Measurements from ENCODE around the gene GNB1L. TPM values are rescaled to one million over a fixed set of nuclear protein-coding genes. Genes with fewer than 3 reads are reported as not detected.
A peak's percentile ranks its signal among the peaks of the same experiment; 100 is the strongest.

The GNB1L gene
- total RNA-seq, 1 experiment from 2014 or later: 17.7 TPM

DNA sequence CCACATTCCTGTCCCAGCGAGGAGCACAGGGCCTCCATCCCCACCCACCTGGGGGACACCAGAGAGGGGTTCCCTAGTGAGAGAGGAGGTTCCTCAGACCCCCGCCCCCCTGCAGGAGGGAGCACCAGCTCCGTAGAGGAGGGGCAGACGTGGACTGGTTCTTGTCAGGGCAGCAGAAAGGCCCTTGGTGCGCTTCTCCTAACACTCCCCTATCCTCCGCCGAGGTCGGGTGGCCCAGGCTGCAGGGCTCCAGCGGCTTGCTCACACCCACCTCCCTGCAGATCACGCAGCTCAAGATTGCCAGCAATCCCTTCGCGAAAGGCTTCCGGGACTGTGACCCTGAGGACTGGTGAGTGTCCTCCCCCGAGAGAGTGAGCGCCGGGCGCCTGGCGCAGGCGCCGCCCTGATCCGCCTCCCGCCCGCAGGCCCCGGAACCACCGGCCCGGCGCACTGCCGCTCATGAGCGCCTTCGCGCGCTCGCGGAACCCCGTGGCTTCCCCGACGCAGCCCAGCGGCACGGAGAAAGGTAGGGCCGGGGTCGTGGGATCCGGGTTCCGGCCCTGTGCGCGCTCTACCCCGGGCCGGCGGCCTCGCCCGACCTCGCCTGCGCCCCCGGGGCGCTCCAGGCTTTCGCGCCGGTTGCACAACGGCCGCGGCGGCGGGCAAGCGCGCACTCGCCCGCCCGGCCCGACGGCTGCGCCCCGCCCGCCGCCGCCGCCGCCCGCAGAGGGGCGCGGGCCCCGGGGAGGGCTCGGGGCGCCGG, 89.0 kb downstream of the GNB1L start:
- Histone ChIP-seq H3K4me1 (replicated peaks) (no peaks in the 10 kb centered on the region; the same call in 1 of the 2 replicates), H3K4me3 (no peak overlapping the region), H3K27me3 (replicated peaks) (peaks cover 3% of the 10 kb centered on the region; the same call in 1 of the 2 replicates), H3K9me3 (replicated peaks) (no peaks in the 10 kb centered on the region), H3K27ac (no peak overlapping the region), H3K36me3 (no peaks in the 10 kb centered on the region)
- DNase-seq (ENCODE audit: low read depth in 1 of 2, low spot score in 2 of 2): no peak

DNA sequence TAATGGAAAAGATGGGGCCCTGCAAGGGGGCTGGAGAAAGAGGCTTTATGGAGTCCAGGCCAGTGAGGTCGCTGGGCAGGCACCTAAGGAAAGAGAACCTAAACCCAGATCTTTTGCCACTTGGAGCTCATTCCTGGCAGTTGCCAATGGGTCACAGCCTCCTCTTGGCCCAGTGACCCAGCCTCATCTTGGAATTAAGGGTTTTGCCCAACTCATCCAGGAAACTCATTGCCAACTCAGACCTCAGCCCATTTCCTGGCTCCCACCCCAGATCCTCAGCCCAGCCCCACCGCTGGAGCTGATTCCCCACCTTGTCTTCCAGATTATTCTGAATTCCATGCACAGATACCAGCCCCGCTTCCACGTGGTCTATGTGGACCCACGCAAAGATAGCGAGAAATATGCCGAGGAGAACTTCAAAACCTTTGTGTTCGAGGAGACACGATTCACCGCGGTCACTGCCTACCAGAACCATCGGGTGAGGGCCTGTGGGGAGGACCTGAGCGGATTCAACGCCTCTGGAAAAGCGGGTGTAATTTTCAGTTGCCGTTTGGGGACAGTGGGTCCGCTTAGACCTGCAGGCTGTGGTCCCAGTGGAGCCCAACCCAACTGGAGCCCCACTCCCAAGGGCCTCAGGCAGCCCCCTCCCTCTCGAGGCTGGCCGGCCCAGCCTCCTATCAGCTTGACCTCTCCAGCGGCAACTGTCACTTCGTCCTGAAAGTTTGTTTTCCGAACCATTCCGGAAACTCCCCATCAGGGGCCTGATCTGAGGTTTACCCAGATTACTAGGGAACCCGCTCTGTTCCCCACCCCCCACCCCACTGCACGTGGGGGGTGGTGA, 89.8 kb downstream of the GNB1L start:
- Histone ChIP-seq H3K27me3 (replicated peaks) (peaks cover 7% of the 10 kb centered on the region), H3K4me3 (no peak overlapping the region), H3K4me1 (replicated peaks) (no peaks in the 10 kb centered on the region; the same call in 1 of the 2 replicates), H3K36me3 (no peaks in the 10 kb centered on the region), H3K9me3 (replicated peaks) (no peaks in the 10 kb centered on the region), H3K27ac (no peak overlapping the region)
- DNase-seq (ENCODE audit: low read depth in 1 of 2, low spot score in 2 of 2): no peak

DNA sequence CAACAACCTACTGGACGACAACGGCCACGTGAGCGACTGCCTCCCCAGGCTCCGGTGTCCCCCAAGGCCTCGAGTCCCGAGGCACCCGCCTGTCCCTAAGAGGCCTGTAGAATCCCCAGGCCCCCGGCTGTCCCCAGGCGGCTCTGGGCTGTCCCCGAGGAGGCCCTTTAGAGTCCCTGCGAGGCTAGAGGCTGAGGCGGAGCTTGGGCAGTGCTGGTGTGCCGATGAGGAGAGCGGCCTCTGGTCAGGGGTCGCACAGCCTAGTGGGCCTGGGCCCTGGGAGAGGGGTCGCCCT, 90.4 kb downstream of the GNB1L start:
- no peak for DNase-seq (ENCODE audit: low read depth in 1 of 2, low spot score in 2 of 2)
- Histone ChIP-seq H3K4me3 (no peak overlapping the region), H3K4me1 (replicated peaks) (no peaks in the 10 kb centered on the region; the same call in 1 of the 2 replicates), H3K36me3 (no peaks in the 10 kb centered on the region), H3K9me3 (replicated peaks) (no peaks in the 10 kb centered on the region), H3K27me3 (replicated peaks) (peaks cover 10% of the 10 kb centered on the region), H3K27ac (no peak overlapping the region)

DNA sequence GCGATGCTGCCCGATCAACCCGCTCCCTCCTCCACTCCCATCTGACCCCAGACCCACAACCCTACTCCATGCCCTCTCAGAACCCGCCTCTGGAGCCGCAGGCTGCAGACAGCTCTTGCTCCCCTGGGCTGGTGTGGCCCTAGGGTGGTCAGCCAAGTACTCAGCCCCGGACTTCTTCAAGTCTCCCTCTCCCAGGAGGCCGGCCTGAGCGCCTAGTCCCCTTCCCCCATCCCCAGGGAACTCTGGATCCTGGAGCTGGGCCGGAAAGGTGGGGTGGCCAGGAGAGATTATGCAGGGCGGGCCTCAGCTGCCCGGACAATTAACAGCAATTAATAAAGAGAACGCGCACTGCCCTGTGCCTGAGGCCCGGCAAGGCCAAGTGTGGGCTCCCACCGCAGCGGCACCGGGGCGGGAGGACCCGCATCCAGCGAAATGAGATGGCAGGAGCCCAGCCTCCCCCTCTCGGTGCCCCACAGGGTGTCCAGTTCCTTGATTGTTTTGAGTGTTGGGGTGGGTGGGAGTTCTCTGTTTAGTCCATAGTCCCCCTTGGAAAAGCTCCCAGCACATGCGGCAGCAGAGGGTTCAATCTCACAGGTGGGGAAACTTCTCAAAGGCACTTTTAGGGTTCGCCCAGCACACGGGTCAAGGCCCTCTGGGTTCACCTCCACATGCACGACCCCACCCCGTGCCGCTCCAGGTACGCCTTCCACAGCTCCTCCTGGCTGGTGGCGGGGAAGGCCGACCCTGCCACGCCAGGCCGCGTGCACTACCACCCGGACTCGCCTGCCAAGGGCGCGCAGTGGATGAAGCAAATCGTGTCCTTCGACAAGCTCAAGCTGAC, 91.0 kb downstream of the GNB1L start:
- peaks cover 10% of the 10 kb centered on the region for H3K27me3 ChIP-seq (replicated peaks)
- no peaks in the 10 kb centered on the region for H3K36me3 ChIP-seq

DNA sequence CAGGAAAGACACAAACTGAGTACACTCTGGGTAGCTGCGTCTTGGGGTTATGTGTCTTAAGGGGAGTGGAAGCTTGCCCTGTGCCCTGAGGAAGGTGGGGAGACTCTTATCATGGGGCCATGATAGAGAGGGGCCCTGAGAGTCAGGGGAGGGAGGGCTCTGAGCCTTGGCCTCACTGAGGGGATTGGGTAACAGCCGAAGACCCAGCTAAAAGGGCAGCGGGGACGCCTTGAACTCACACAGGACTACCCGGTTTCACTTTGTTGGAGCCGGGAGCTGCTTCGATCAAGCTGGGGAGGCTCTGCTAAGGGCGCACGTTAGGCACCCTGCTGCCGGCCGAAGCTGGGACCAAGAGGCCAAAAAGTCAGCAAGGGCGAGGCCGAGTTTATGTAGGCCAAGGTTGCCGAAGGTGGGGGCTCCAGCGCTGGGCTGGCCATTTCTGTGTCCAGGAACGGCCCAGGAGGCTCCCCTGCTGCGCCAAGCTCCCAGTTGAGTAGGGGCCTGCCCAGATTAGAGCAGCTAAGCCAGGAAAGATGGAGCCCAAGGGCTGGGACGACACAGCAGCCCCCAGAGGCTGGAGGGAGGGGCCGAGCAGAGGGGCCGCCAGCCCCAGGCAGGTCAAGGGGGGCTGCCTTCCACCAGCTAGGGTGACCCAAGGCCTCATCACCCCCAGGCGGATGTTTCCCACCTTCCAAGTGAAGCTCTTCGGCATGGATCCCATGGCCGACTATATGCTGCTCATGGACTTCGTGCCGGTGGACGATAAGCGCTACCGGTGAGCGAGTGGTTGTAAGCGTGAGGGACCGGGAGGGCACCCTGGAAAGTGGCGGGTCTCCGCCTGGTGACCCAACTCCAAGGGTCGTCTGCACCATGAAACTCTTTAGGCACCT, 91.9 kb downstream of the GNB1L start:
- Histone ChIP-seq H3K9me3 (replicated peaks) (no peaks in the 10 kb centered on the region), H3K4me3 (no peak overlapping the region), H3K27me3 (replicated peaks) (peaks cover 10% of the 10 kb centered on the region), H3K27ac (no peak overlapping the region), H3K36me3 (no peaks in the 10 kb centered on the region), H3K4me1 (replicated peaks) (no peaks in the 10 kb centered on the region; the same call in 1 of the 2 replicates)
- DNase-seq (ENCODE audit: low read depth in 1 of 2, low spot score in 2 of 2): no peak

More for the DNA sequence above, 91.0 kb downstream of the GNB1L start:
- H3K4me3 ChIP-seq: no peak overlapping the region
- DNase-seq (ENCODE audit: low read depth in 1 of 2, low spot score in 2 of 2): no peak
- no peaks in the 10 kb centered on the region for H3K9me3 ChIP-seq (replicated peaks)
- no peak overlapping the region for H3K27ac ChIP-seq
- H3K4me1 ChIP-seq (replicated peaks): no peaks in the 10 kb centered on the region; the same call in 1 of the 2 replicates

DNA sequence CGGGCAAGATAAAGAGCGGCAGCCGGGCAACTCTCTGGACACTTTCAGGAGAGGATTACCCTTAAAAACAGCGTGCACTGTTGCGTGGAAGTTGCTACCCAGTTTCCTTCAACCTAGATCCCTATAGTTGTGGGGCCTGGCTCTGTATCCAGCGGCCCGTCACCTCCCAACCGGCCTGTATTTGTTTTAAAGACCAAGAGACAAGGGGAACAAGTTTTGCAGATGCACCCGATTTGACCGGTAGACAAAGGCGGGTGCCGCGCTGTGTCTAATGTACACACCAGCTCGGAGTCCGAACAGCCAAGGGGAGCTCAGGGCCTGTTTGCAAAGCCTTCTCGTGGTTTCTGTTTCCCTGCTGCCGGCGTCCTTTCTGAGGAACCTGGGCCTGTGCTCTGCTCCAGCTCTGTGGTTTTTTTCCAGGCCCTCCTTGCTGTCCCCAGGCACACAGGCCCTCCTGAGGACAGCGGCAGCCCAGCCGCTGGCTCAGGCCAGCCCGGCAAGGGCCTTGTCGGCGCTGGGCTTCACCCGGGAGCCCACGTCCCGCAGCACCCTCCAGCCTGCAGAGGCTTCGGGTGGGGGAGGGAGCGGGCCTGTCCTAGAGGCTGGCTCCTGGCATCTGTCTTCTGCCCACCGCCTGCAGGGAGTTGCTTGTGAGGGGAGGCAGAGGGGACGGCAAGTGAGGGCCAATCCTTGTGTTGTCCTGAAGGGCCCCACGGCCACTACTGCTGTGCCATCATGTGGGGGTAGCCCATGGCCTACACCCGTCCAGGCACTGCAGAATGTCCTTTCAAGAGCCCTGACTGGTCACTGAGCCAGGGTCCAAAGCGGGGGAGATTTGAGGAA, 92.7 kb downstream of the GNB1L start:
- H3K27me3 ChIP-seq (replicated peaks): peaks cover 15% of the 10 kb centered on the region
- peaks cover 4% of the 10 kb centered on the region; the same call in 1 of the 2 replicates for H3K4me1 ChIP-seq (replicated peaks)
- DNase-seq (ENCODE audit: low read depth in 1 of 2, low spot score in 2 of 2): peak in 1 of 2 experiments; percentile 23
- H3K4me3 ChIP-seq: peak overlapping the region; percentile 41
- no peaks in the 10 kb centered on the region for H3K36me3 ChIP-seq
- no peak overlapping the region for H3K27ac ChIP-seq
- no peaks in the 10 kb centered on the region for H3K9me3 ChIP-seq (replicated peaks)

DNA sequence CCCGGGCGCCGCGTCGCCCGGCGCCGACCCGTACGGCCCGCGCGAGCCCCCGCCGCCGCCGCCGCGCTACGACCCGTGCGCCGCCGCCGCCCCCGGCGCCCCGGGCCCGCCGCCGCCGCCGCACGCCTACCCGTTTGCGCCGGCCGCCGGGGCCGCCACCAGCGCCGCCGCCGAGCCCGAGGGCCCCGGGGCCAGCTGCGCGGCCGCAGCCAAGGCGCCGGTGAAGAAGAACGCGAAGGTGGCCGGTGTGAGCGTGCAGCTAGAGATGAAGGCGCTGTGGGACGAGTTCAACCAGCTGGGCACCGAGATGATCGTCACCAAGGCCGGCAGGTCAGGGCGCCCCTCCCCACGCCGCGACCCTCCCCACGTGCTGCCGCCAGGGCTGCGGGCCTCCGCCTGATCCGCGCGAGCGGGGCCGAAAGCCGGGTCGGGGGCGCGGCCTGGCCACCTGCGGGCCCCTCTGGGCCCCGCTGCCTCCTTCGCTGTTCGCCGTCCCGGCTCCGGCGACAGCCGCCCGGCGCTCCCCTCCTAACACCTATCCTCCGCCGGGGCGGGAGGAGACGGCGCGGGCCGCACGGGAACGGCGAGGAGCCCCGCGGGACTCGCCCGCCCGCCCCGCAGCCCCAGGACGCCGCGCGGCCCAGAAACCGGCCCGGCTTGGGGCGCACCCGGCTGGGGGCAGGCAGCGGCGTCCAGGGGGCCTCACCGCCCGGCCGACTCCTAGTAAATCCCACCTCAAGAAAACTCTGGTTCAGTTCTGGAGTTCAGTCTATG, 93.5 kb downstream of the GNB1L start:
- peaks cover 20% of the 10 kb centered on the region for H3K27me3 ChIP-seq (replicated peaks)
- no peaks in the 10 kb centered on the region for H3K9me3 ChIP-seq (replicated peaks)
- H3K4me3 ChIP-seq: peak overlapping the region; percentile 41
- no peaks in the 10 kb centered on the region for H3K36me3 ChIP-seq
- DNase-seq (ENCODE audit: low read depth in 1 of 2, low spot score in 2 of 2): no peak
- H3K4me1 ChIP-seq (replicated peaks): peaks cover 5% of the 10 kb centered on the region; the same call in 1 of the 2 replicates
- no peak overlapping the region for H3K27ac ChIP-seq

DNA sequence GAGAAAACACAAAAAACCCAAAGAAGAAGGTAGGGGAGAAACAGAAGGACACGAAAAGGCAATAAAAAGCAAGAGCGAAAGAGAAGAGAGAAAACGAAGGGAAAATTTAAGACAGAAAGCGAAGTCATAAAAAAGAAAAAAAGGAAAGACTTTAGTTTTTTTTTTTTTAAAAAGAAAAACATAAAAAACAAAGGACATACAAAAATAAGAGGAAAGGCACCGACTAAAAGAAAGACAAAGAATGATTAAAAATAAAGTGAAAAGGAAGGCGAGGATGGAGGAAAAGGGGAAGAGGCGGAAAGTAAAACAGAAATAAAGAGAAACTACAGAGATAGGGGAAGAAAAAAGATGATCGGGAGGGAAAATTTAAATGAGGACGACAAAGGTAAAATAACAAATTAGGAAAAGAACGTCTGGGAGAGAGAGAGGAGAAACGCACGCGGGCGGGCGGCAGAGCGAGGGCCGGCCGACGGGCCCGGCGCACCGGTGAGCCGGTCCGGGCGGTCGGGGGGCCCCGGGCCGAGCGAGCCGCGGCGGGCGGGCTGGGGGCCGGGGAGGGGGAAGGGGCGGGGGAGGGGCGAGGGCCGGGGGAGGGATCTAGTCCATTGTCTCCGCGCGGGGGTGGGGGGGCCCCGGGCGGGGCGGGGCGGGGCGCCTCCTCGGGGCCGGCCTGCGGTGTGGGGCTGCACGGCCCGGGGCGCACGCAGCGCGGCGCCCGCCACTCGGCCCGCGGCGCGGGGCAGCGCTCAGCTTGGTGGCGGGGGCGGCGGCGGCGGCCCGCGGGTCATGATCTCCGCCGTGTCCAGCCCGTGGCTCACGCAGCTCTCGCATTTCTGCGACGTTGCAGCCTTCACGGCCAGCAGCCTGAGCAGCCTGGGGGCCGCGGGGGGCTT, 94.4 kb downstream of the GNB1L start, which contains the start of gene TBX1:
Gene TBX1 (plus strand): TSS at position 721 of the 893 bp plus-strand sequence. CDS start 66 bp downstream, at position 787.
- Histone ChIP-seq H3K36me3 (no peaks in the 10 kb centered on the region), H3K9me3 (replicated peaks) (no peaks in the 10 kb centered on the region), H3K27me3 (replicated peaks) (peaks cover 29% of the 10 kb centered on the region), H3K4me1 (replicated peaks) (peaks cover 5% of the 10 kb centered on the region; the same call in 1 of the 2 replicates), H3K4me3 (peak within 1 kb of the TSS; percentile 41), H3K27ac (no peak within 1 kb of the TSS)
- DNase-seq (ENCODE audit: low read depth in 1 of 2, low spot score in 2 of 2): no peak

DNA sequence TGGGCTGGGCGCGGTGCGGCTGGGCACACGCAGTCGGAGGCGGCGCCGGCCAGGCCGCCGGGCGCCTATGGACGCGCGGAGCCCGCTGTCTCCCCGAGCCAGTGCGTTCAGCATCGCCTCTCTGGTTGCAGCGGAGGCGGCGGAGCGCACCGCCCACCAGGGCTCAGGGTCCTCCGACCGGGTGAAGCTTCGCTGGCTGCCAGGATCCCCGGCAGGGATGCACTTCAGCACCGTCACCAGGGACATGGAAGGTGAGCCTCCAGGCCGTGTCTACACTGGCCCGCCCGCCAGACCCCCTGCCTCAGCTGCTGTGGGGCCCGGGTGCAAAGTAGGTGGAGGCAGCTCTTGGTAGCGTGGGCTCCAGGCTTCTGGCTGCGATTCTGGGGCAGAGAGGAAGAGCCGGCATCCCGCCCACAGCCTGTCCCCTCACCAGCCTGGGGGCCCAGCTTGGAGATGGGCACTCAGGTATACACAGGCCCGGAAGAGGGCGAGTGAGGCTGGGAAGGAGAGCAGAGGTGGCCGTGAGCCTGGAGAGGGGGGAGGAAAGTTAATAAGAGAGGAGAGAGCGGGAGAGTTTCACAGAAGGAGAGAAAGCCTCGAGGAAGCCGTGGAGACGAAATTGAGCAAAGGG, 95.1 kb downstream of the GNB1L start:
- no peak overlapping the region for H3K4me3 ChIP-seq
- peaks cover 5% of the 10 kb centered on the region; the same call in 1 of the 2 replicates for H3K4me1 ChIP-seq (replicated peaks)

DNA sequence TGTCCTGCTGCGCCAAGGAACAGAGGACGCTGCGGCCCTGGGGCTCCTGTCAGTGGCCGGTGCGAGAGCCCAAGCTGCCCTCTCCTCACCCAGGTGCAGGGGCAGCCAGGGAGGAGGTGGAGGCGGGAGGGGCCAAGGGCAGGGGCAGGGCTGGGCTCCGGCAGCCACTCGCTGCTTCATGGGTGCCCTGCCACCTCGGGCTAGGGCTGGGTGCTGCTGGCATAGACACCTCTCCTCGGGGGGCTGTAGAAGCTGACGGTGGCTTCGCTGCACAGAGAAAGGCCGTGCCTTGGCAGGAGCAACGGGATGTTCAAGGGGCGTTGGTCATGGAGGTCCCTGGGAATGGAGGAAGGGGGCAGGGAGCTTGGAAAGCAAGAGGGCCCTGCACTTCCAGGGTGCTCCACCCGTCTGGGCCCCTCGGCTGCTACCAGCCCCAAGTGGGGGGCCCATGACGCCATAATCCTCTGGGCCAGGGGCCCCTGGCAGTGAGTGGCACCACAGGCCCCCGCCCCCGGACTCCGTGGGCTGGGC, 95.7 kb downstream of the GNB1L start:
- Histone ChIP-seq H3K4me3 (no peak overlapping the region), H3K27me3 (replicated peaks) (peaks cover 32% of the 10 kb centered on the region)
- DNase-seq (ENCODE audit: low read depth in 1 of 2, low spot score in 2 of 2): no peak

More for the DNA sequence above, 95.1 kb downstream of the GNB1L start:
- no peaks in the 10 kb centered on the region for H3K9me3 ChIP-seq (replicated peaks)
- peaks cover 32% of the 10 kb centered on the region for H3K27me3 ChIP-seq (replicated peaks)
- no peak overlapping the region for H3K27ac ChIP-seq
- H3K36me3 ChIP-seq: no peaks in the 10 kb centered on the region
- DNase-seq (ENCODE audit: low read depth in 1 of 2, low spot score in 2 of 2): no peak

More for the DNA sequence above, 95.7 kb downstream of the GNB1L start:
- H3K4me1 ChIP-seq (replicated peaks): peaks cover 5% of the 10 kb centered on the region; the same call in 1 of the 2 replicates
- H3K9me3 ChIP-seq (replicated peaks): no peaks in the 10 kb centered on the region
- no peak overlapping the region for H3K27ac ChIP-seq
- H3K36me3 ChIP-seq: no peaks in the 10 kb centered on the region
